ENCODE results near the gene PI3.

The PI3 gene

DNA sequence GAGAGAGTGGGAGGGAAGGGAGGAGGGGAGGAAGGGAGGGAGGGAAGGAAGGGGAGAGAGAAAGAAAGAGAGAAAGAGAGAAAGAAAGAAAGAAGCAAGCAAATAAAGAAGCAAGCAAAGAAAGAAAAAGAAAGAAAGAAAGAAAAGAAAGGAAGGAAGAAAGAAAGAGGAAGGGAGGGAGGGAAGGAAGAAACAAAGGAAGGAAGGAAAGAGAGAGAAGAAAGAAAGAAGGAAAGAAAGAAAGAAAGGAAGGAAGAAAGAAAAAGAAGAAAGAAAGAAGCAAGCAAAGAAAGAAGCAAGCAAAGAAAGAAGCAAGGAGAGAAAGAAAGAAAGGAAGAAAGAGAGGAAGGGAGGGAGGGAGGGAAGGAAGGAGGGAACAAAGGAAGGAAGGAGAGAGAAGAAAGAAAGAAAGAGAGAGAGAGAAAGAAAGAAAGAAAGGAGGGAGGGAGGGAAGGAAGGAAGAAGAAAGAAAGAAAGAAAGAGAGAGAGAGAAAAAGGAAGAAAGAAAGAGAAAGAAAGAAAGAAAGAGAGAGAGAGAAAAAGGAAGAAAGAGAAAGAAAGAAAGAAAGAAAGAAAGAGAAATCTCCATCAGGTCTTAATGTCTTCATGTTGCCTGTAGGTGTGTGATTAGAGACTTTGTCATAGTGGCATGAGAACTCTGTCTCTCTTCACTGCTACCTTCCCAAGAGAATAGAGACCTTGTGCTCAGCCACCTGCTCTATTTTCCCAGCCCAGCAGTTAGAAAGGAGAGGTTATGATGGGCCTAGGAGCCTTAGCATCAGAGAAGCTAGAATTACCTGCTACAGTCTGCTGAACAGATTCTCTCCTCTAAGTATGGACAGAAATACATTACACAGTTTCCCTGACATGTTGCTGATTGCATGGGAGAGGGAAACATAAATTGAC is 37.1 kb downstream of the PI3 start:
- intact Hi-C loops (cut with DNase I; ENCODE audit: low total_unique reads) = no loop called here
- no peak for DNase-seq
- H3K36me3 ChIP-seq = no peaks in the 10 kb centered on the region
- H3K4me3 ChIP-seq = no peak overlapping the region
- H3K9me3 ChIP-seq = no peaks in the 10 kb centered on the region
- H3K27ac ChIP-seq = no peak overlapping the region
- H3K27me3 ChIP-seq = no peaks in the 10 kb centered on the region
- TF ChIP-seq, protein P1, sequence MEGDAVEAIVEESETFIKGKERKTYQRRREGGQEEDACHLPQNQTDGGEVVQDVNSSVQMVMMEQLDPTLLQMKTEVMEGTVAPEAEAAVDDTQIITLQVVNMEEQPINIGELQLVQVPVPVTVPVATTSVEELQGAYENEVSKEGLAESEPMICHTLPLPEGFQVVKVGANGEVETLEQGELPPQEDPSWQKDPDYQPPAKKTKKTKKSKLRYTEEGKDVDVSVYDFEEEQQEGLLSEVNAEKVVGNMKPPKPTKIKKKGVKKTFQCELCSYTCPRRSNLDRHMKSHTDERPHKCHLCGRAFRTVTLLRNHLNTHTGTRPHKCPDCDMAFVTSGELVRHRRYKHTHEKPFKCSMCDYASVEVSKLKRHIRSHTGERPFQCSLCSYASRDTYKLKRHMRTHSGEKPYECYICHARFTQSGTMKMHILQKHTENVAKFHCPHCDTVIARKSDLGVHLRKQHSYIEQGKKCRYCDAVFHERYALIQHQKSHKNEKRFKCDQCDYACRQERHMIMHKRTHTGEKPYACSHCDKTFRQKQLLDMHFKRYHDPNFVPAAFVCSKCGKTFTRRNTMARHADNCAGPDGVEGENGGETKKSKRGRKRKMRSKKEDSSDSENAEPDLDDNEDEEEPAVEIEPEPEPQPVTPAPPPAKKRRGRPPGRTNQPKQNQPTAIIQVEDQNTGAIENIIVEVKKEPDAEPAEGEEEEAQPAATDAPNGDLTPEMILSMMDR (IDR thresholded peaks at IDR 0.05) = no peak
- H3K4me1 ChIP-seq = no peaks in the 10 kb centered on the region

- H3K9me3 ChIP-seq = no peaks in the 10 kb centered on the region
- H3K4me1 ChIP-seq = no peaks in the 10 kb centered on the region
- H3K4me3 ChIP-seq = no peak overlapping the region
- TF ChIP-seq, protein P1 (IDR thresholded peaks at IDR 0.05) = no peak
- no peak overlapping the region for H3K27ac ChIP-seq
- H3K27me3 ChIP-seq = no peaks in the 10 kb centered on the region
- intact Hi-C loops (cut with DNase I; ENCODE audit: low total_unique reads) = no loop called here
- no peak for DNase-seq
- H3K36me3 ChIP-seq = no peaks in the 10 kb centered on the region
Measured at GRCh38 chr20:45212836-45213235, 38.1 kb downstream of the PI3 start.

DNA sequence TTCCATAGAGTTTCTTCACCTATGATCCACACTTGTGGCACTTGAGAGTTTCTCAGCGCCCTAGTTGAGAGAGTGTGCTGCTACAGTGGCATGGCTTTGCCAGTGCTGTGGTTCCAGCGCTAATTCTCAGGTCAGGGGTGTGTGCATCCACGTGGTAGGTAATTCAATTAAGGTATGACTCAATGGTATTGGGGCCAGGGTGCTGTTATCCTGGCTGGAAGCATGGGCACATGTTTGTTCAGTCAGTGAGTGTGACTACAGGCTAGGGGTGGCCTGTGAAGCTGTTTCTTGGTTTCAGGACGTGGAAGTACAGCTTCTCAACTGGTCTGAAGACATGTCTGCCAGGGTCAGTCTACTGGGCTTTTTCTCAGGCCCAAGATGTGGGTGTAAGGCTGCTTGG is 43.4 kb downstream of the PI3 start:
- H3K27me3 ChIP-seq = no peaks in the 10 kb centered on the region
- no peak overlapping the region for H3K27ac ChIP-seq
- DNase-seq = no peak
- H3K4me3 ChIP-seq = no peak overlapping the region
- H3K9me3 ChIP-seq = no peaks in the 10 kb centered on the region
- intact Hi-C loops (cut with DNase I; ENCODE audit: low total_unique reads) = no loop called here
- TF ChIP-seq, protein P1 (IDR thresholded peaks at IDR 0.05) = no peak
- no peaks in the 10 kb centered on the region for H3K4me1 ChIP-seq
- no peaks in the 10 kb centered on the region for H3K36me3 ChIP-seq

GRCh38 chr20:45218636-45219035 is 43.9 kb downstream of the PI3 start:
- H3K27me3 ChIP-seq = no peaks in the 10 kb centered on the region
- H3K27ac ChIP-seq = no peak overlapping the region
- TF ChIP-seq, protein P1 (IDR thresholded peaks at IDR 0.05) = no peak
- no peaks in the 10 kb centered on the region for H3K9me3 ChIP-seq
- no peak overlapping the region for H3K4me3 ChIP-seq
- intact Hi-C loops (cut with DNase I; ENCODE audit: low total_unique reads) = no loop called here
- no peaks in the 10 kb centered on the region for H3K4me1 ChIP-seq
- no peak for DNase-seq
- H3K36me3 ChIP-seq = no peaks in the 10 kb centered on the region

- no peak within 1 kb of the TSS for H3K4me3 ChIP-seq
- intact Hi-C loops (cut with DNase I; ENCODE audit: low total_unique reads) = no loop called here
Measured at GRCh38 chr20:45221076-45221475, 46.4 kb downstream of the PI3 start, which contains the start of gene SEMG2. Gene SEMG2 (plus strand): TSS chr20:45221373. CDS start chr20:45221390, 17 bp downstream.

More at GRCh38 chr20:45221076-45221475, 46.4 kb downstream of the PI3 start, which contains the start of gene SEMG2:
- no peaks in the 10 kb centered on the region for H3K4me1 ChIP-seq
- TF ChIP-seq, protein P1 (IDR thresholded peaks at IDR 0.05) = no peak
- no peak within 1 kb of the TSS for H3K27ac ChIP-seq
- H3K27me3 ChIP-seq = no peaks in the 10 kb centered on the region
- H3K36me3 ChIP-seq = no peaks in the 10 kb centered on the region
- no peaks in the 10 kb centered on the region for H3K9me3 ChIP-seq
- no peak for DNase-seq
